ENCODE data around the gene SCGB3A1.

The SCGB3A1 gene

DNA sequence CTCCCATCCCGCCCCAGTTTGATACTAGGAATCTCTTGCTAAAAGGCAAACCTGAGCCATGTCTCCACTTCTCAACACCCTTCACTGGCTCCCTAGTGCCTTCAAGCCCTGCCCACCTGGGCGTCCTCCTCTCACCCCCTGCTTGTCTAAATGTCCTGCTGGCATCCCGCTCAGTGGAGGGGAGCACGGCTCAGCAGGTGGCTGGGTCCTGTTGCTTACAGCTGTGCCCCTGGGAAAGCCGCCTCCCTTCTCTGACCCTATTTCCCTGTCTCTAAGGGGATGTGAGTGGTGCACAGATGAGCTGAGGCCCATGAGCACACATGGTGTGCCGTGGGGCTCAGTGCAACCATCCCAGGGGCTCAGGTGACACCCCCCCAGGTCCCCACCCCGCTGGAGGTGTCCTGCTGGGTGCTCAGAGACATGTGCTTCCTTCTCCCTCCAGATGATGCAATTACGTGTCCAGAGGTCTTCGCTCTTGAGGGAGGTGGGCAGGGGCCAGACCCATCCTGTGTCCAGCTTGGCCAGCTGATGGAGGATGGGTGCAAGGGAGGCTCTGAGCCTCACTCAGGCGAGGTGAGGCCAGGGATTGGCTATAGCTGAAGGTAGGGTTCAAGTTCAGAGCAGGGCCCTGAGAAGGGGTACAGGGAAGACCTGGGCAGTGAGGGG, 34.0 kb upstream of the SCGB3A1 start:
- no peak for DNase-seq (ENCODE audit: low read depth in 3 of 3)

DNA sequence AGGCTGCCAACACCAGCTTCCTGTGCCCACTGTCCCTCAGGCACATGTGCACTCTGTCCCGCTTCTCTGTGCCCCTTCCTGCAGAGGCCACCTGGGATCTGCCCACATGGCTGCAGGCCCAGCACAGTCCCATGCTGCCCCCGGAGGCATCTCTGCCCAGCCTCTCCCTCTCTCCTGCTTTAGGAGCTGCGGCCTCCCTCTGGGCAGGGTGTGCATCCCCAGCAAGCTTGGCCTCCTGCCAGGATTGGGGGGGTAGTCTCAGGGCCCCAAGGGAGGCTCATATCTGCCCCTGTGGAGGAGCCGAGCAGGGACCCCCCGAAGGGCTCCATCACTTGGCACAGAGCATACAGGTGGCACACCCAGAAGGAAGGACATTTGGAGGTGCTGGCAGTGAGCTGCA, 33.3 kb upstream of the SCGB3A1 start:
- DNase-seq (ENCODE audit: low read depth in 3 of 3) = no peak

DNA sequence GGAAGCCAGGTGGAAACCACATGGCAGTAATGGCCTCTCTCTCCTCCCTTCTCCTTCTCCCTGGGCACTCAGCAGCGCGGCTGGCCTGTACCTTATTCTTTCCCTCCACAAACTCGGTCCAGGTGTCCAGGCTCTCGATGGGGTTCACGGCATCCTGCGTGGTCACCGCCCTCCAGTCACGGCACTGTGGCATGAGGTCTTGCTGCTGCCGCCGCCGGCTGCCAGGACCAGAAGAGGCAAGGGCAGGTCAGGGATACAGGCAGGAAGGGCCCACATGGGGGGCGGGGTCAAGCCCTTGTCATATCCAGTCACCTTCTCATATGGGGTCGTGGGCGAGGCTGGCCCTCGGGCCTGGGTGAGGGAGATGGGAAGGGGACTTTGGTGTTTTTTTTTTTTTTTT, 32.5 kb upstream of the SCGB3A1 start:
- DNase-seq (ENCODE audit: low read depth in 3 of 3) = no peak

DNA sequence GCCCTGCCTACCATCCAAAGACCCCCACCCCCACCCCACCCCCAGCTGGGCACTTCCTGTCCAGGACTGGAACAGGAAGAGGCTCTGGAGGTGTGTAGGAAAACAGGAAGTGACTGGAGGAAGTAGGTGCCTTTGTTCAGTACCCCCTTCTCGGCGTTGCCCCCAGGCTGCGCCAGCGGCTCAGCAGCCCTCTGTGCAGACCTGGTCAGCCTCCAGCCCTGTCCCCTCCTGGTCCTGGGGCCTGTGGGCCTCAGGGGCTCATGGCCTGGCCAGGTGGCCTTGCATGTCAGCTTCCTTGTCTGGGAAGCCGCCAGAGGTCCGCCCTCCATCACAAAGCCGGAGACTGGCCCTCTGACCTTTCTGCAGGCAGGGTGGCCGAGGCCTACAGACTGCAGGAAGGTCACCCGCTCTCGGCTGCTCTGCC, 32.1 kb upstream of the SCGB3A1 start:
- no peak for DNase-seq (ENCODE audit: low read depth in 3 of 3)

DNA sequence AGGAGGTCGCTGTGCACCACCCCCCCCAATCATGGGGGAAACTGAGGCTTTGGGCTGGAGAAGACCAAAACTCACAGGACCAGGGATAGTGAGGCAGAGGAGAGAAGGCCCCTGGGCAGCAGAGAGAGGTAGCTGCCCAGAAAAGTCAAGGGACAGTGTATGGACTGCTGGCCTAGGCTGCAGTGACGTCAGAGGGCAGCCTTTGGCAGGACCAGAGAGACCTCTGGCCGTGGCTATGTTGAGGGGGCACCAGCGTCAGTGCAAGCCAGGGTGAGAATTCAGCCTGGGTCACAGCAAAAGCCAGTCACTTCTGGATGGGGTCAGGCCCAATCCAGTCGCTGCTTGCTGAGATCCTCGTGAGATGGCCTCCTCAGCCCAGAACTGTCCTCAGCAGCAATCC, 31.6 kb upstream of the SCGB3A1 start:
- no peak for DNase-seq (ENCODE audit: low read depth in 3 of 3)

DNA sequence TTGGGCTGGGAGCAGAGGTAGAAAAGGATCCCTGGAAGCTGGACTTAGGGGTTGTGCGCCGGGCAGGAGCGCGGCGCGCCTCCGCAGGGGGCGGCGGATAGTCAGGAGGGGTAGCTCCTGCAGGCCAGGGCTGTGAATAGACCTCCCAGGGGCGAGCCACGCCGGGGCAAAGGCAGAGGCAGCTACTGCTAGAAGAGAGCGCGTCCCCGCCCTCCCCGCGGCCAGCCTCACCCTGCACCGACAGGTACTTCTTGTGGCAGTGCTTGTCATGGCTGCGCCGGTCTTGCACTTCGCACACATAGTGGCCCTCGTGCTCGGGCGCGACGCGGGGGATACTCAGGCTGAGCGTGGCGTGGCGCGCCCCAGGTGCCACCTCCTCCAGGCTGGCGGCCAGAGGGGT, 30.0 kb upstream of the SCGB3A1 start:
- DNase-seq (ENCODE audit: low read depth in 3 of 3) = no peak

DNA sequence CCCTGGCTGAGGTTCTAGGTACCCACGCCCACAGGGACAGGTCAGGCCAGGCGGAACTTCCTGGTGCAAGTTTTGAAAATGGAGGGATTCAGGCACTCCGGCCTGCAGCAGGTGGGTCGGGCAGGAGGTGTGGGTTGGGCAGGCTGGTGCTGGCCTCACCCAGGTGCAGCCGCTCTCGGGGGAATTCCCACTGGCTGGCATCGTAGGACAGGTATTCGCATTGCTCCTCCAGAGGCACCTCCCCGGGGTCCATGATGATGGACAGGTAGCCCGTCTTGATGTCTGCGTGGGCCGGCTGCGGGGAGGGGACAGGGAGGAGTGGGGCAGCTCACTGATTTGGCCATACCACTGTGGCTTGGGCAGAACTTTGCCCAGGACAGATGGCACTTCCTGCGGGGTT, 28.7 kb upstream of the SCGB3A1 start:
- DNase-seq (ENCODE audit: low read depth in 3 of 3) = no peak

DNA sequence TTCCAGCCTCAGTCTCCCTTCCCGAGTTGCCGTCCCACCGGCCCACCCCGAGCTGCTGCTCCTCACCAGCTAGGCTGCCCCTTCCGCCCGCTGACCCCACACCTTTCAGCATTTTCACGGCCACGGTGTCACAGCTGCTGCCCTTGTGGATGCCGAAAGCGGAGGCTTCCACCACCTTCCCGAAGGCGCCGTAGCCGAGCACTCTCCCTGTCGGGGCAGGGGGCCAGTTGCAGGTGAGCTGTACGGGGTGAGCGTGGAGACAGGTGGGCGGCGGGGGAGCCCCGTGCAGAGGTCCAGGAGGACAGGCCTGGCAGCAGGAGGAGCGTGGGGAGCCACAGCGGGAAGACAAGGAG, 28.2 kb upstream of the SCGB3A1 start:
- DNase-seq (ENCODE audit: low read depth in 3 of 3) = no peak

DNA sequence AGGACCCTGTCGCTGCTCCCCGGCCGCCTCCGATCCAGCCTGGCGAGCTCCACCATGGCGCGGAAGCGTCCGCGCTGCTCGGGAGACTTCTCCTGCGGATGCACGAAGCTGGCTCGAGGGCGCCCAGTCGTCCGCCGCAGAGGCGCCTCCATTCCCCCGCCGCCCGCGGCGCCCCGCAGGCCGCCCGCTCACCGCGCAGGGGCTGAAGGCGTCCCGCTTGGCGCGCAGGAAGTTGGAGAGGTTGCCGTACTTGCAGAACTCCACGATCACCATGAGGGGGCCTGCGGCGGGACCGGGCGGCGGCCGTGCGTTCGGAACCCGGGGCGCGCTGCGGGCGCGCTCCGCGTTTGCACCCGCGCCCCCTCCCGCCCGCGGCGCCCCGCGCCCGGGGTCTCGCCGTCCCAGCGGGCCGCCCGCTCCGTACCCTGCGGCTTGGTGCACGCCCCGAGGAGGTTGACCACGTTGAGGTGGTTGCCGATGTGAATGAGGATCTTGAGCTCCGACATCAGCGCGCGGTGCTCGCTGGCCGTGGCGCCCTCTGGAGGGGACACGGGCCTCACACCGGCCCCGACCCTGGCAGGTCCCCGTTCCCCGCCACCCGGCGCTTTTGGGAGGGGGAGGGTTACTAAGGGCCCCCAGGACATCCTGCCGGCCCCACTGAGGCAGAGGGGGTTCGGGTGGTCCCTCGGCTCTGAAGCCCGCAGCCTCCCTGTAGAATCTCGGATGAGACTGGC, 27.7 kb upstream of the SCGB3A1 start:
- peak in 2 of 3 experiments; percentile 29 to 51 for DNase-seq (ENCODE audit: low read depth in 3 of 3)

DNA sequence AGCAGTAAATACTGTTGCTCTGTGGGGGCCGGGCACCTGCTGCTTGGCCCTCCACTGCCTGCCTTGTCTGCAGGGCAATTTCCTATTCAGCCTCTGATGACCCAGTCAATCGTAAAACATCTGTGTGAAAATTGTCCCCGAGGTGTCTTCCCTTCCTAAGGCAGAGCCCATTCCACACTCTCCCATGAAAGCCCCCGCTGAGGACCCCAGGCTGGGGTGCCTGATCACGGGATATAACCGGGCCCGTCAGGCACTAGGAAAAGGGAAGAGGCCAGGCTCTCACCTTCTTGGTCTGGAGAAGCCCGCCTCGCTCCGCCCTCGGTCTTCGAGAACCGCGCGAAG, 27.2 kb upstream of the SCGB3A1 start:
- DNase-seq (ENCODE audit: low read depth in 3 of 3) = no peak

DNA sequence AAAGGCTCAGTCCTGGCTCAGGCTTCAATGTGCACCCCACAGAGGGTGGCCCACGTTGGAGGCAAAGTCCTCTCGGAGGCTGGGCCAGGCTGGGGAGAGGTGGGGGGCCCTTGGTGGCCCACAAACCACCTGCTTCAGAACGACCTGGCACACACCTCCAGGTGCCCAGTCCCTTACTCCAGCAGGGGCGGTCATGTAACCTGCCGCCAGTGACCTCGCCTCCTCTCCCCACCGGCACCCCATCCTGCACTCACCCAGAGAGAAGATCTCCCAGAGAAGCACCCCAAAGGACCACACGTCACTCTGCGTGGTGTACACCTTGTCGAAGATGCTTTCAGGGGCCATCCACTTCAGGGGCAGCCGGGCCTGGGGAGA, 22.5 kb upstream of the SCGB3A1 start:
- DNase-seq (ENCODE audit: low read depth in 3 of 3) = no peak

DNA sequence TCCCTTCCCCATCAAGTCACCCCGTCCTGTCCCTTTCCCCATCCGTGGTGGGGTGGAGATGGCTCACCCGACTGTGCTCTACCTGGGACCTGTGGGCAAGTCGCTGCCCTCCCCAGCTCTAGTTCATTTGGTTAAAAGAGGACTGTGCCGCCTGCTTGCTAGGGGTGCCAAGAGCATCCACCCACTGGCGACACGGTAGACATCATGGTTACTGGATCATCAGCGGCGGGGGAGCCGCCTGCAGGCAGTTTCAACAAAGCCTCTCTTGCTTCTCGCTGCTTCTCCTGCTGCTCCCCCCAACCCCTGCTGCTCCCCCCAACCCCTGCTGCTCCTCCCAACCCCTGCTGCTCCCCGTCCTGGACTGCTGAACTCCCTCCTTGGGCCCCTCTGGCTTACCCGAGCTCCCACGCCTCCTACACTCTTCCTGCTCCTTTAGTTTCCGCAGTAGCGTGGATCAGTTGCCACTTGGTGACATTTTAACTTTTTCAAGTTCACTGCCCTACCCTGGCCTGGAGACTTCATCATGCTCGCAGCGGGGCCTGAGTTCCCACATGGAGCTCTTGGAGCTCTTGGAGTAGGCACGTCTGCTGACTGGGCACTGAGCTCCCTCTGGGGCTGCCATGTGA, 22.0 kb upstream of the SCGB3A1 start:
- no peak for DNase-seq (ENCODE audit: low read depth in 3 of 3)

DNA sequence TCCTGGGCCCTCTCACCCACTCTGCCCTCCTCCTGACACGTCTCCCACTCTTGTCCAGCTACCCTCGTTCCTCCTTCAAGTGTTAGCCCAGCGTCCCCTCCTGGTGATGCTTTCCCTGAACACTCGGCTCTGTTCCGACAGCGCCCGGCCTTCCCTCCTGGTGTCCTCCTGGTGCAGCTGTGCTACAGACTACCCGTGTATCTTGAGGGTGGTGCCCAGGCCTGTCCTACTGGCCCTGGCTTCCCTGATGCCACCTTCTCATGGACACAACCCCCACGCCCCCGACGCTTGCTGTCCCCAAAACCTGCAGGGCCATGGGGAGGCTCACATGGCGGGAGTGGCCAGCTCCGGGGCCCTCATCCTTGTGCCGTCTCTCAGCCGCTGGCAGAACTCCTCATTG, 21.4 kb upstream of the SCGB3A1 start:
- DNase-seq (ENCODE audit: low read depth in 3 of 3) = no peak

DNA sequence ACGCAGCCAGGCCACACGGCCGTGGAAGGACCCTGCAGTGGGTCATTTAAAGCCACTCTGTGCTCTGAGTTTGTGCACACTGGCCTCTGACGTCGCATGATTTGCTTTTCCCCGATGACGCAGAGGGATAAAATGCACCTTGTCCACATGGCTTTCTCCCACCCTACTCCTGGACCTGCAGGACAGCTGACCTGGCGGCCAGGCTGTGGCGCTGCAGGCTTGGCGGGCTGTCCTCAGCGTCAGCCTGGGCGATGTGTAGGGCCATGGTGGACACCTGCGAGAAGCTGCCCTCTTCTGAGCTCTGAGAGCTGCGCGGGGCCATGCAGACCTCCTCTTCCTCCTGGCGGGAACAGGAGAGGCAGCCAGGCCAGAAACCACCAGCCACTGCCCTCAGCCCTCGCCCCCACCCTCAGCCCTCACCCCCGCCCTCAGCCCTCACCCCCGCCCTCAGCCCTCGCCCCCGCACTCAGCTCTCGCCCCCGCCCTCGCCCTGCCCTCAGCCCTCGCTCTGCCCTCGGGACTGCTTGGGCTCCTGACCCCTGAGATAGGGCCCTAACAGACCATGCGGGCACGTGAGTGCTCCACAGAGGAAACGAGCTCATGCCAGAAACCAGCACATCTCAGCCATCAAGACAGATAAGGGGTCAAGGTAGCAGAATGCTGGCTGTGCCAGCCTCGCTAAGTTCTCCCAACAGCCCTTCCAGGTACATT, 20.0 kb upstream of the SCGB3A1 start:
- no peak for DNase-seq (ENCODE audit: low read depth in 3 of 3)

DNA sequence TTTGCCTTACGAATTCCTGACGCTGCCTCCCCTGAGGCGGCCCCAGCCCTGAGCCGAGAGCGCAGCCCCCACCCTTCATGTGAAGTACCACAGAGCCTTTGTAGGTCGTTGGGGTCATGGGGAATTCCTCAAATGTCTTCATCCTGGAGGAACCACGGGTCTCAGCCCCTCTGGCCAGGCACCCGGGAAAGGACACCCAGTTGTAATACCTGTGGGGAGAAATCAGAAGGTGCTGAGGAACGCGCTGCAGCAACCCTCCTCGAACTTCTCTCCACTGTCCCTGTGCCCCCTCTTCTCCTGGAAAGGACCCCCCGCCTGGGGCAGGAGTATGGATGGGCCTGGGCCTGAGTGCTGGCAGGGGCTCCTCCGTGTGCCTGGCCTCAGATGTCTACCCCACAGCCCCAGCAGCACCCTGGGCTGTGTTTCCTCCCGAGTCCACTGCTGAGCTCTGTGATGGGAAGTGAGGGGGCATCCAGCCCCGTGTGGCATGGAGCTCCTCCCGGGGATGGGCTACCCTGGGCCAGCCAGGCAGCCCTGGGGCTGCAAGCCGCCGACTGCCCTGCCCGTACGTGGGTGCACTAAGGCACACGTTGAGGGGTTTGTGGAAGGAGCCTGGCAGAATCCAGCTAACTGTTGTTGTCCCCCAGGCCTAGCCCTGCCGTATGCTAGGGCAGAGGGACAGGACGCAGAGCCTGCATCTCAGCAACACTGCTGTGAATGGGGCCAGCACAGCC, 18.7 kb upstream of the SCGB3A1 start:
- no peak for DNase-seq (ENCODE audit: low read depth in 3 of 3)

DNA sequence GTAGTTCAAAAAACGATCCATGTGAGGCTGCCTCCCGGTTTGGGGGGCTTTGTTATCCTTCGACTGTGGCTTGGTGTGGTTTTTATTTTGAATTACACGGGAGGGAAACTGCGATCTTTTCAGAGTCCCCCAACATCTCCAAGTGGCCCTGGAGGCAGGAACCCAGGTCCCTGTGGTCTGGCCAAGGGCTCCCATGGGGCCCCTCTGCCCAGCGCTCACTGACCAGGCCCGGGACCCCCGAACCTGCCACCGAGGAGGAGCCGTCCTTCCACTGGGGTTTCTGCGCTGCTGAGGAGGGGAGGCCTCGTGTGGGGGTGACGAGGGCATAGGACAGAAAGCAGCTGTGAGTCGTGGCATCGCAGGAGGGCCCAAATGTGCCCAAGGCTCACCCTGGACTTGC, 18.1 kb upstream of the SCGB3A1 start:
- no peak for DNase-seq (ENCODE audit: low read depth in 3 of 3)

DNA sequence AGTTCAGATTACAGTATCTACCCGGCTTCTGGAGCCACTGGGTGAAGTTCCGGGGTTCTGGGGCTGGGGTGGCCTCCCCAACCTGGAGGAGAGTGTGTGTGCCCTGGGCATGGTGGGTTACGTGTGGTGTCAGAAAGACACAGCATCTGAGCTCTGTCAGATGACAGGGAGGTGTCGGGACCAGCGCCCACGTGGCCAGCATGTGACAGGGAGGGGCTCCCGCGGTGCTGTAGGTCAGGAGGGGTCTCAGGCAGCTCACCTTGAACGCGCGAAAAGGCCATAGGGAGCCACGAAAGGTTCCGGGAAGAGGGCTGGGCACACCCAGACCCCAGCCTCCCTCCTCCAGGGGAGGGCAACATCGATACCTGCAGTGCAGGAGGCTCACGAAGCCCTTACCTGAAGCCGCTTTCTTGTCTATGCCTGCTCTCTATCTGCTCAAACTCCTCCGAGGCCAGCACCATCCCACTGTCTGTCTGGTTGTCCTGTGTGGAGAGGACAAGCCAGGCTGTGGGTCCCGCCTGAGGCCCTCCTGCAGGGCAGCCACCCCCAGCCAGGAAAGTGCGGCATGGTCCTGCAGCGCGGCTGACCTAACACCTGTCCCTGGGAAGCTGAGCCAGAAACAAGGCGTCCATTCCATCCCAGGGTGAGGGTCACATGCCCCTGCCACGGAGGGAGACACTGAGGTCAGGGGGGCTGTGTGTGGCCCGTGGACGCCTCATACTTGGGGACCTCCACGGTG, 17.4 kb upstream of the SCGB3A1 start:
- no peak for DNase-seq (ENCODE audit: low read depth in 3 of 3)

DNA sequence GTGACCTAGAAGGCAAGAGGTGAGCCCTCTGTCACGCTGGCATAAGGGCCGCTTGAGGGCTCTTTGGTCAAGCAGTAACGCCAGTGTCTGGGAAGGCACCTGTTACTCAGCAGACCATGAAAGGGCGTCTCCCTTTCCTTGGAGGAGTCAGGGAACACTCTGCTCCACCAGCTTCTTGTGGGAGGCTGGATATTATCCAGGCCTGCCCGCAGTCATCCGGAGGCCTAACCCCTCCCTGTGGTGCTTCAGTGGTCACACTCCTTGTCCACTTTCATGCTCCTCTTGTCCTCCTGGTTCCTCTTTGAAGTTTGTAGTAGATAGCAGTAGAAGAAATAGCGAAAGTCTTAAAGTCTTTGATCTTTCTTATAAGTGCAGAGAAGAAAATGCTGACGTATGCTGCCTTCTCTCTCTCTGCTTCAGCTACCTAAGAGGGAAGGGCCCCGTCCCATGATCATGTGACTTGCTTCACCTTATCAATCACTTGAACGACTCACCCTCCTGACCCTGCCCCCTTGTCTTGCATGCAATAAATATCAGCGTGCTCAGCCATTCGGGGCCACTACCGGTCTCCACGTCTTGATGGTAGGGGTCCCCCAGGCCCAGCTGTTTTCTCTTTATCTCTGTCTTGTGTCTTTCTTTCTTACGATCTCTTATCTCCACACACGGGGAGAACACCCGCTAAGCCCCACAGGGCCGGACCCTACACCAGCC, 16.7 kb upstream of the SCGB3A1 start:
- DNase-seq (ENCODE audit: low read depth in 3 of 3) = no peak

DNA sequence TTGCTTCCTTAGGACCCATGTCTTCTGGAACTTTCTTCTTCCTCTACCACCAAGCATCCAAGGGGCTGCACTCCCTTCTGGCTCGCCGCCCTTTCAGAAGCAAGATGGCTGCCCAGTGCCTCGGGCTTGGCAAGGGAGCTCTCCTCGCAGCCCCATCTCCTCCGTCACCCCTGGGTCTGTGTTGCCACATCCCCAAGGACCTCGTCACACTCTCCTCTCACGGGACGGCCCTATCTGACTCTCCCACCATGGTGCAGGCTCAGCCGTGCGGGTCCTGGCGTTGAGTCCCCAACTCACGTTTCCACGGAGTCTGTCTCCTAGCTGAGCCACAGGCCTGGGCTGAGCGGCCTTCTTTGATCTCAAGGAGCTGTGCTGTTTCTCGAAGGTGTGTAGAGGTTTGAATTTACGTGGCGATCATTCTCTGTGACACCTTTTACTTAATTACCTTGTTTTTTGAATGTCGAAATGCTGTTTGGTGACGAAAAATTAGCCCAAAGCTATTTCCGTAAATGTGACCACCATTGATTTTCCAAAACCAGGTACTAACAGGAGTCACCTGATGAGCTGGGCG, 15.0 kb upstream of the SCGB3A1 start:
- no peak for DNase-seq (ENCODE audit: low read depth in 3 of 3)

DNA sequence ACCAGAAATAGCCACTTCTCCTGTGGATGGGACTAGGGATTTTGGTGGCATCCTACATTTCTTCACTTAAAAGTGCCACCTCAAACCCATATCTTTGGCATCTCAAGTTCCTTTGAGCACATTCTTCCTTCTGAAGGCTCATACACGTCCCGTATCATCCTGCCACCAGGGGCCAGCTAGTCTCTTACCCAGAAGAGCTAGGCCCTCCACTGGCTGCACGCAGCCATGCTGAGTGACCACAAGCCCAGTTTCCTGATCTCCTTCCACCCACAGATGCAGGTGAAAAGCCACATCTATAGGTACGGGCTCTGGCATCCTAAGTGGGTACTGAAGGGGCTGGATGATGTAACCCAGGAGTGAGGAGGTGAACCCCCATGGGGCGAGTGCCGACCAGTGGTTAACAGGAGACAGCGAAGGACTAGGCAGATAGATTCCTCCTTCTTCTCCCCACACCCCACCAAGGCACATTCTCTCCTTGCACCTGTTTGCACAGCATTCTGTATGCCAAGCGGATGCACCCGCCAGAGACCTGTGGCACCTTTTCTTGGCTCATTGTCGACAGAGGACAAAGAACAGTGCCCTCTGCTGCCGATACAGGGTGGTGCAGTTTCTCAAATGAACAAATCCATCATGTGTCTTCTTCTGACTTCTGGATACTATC, 14.4 kb upstream of the SCGB3A1 start:
- peak; percentile 34 to 67 (median 40) for DNase-seq (ENCODE audit: low read depth in 3 of 3)

Measured in stimulated activated CD4-positive, alpha-beta T cell treated with anti-CD3 and anti-CD28 coated beads, TNF-alpha, amount 100 ng/mL, for 24 hours (primary cell).